ENCODE results near the gene MRPL14.

Gene MRPL14

GRCh38 chr6:44067173-44068139 lies 59.8 kb downstream of the MRPL14 start:
- no peak for DNase-seq (ENCODE audit: extremely low read depth in 1 of 2, low read depth in 1 of 2)

GRCh38 chr6:44066394-44067172 lies 60.7 kb downstream of the MRPL14 start:
- no peak for DNase-seq (ENCODE audit: extremely low read depth in 1 of 2, low read depth in 1 of 2)

- DNase-seq (ENCODE audit: extremely low read depth in 1 of 2, low read depth in 1 of 2), result no peak
Observed at GRCh38 chr6:44065443-44066140, 61.7 kb downstream of the MRPL14 start.

GRCh38 chr6:44064948-44065272 lies 62.3 kb downstream of the MRPL14 start:
- DNase-seq (ENCODE audit: extremely low read depth in 1 of 2, low read depth in 1 of 2), result no peak

- DNase-seq (ENCODE audit: extremely low read depth in 1 of 2, low read depth in 1 of 2), result no peak
Observed at GRCh38 chr6:44064089-44064947, 62.9 kb downstream of the MRPL14 start.

- no peak for DNase-seq (ENCODE audit: extremely low read depth in 1 of 2, low read depth in 1 of 2)
Observed at GRCh38 chr6:44063561-44064059, 63.6 kb downstream of the MRPL14 start.
